Progenitor cell of endocrine pancreas (in vitro differentiated cells): Measurements from ENCODE around the gene BCL2L14. TPM values are rescaled to one million over a fixed set of nuclear protein-coding genes. Genes with fewer than 3 reads are reported as not detected.
A peak's percentile ranks its signal among the peaks of the same experiment; 100 is the strongest.

ENCODE experiments used
- DNase-seq: peaks from one replicate; pipeline ENCODE4 v3.0.0; 2021; ENCODE audit warnings: low spot score; ENCODE audit not compliant: unreplicated experiment
- H3K27ac Mint-ChIP-seq: 2 replicates; pipeline ENCODE4 v1.8.0; 2021; ENCODE audit warnings: mild to moderate bottlenecking, moderate library complexity, mixed read lengths
- H3K27me3 Mint-ChIP-seq: 2 replicates; pipeline ENCODE4 v1.8.0; 2021; ENCODE audit warnings: mixed read lengths
- H3K36me3 Mint-ChIP-seq: 2 replicates; pipeline ENCODE4 v1.8.0; 2022; ENCODE audit warnings: mixed read lengths; ENCODE audit not compliant: insufficient read depth
- H3K4me1 Mint-ChIP-seq: 2 replicates; pipeline ENCODE4 v1.8.0; 2021; ENCODE audit warnings: low read depth, mixed read lengths
- H3K4me3 Mint-ChIP-seq: 2 replicates; pipeline ENCODE4 v1.8.0; 2021; ENCODE audit warnings: low read depth, mild to moderate bottlenecking, moderate library complexity, mixed read lengths
- H3K9me3 Mint-ChIP-seq: 2 replicates; pipeline ENCODE4 v1.8.0; 2021; ENCODE audit warnings: low read depth, mixed read lengths
- CTCF ChIP-seq: fragments of 200-600 bp; sonication (generic); IDR thresholded peaks from one replicate; pipeline ENCODE4 v1.5.0; 2021; ENCODE audit warnings: antibody characterized with exemption, mild to moderate bottlenecking; ENCODE audit not compliant: unreplicated experiment
- total RNA-seq: library from RNA; stranded (reverse); gene quantifications from 2 replicates; pipeline ENCODE4 v1.2.1, GENCODE V29; 2021

Gene BCL2L14
- total RNA-seq, 1 donor from 2014 or later: 1.4 TPM

GRCh38 chr12:12079291-12079690, 8.6 kb downstream of the BCL2L14 start:
- H3K27ac Mint-ChIP-seq: no peak overlapping the region
- no peak for DNase-seq
- H3K4me1 Mint-ChIP-seq: peaks cover 3% of the 10 kb centered on the region
- H3K27me3 Mint-ChIP-seq: peaks cover 6% of the 10 kb centered on the region
- no peak for TF ChIP-seq CTCF
- H3K9me3 Mint-ChIP-seq: no peaks in the 10 kb centered on the region
- H3K4me3 Mint-ChIP-seq: no peak overlapping the region
- H3K36me3 Mint-ChIP-seq: no peaks in the 10 kb centered on the region

GRCh38 chr12:12081836-12082497, 11.2 kb downstream of the BCL2L14 start:
- H3K27ac Mint-ChIP-seq: peak overlapping the region; percentile 42
- DNase-seq: no peak
- no peaks in the 10 kb centered on the region for H3K9me3 Mint-ChIP-seq
- TF ChIP-seq CTCF: no peak
- H3K27me3 Mint-ChIP-seq: peaks cover 6% of the 10 kb centered on the region
- H3K4me3 Mint-ChIP-seq: no peak overlapping the region
- H3K4me1 Mint-ChIP-seq: peaks cover 9% of the 10 kb centered on the region
- H3K36me3 Mint-ChIP-seq: peaks cover 2% of the 10 kb centered on the region

- Mint-ChIP-seq H3K27ac (no peak overlapping the region), H3K36me3 (peaks cover 2% of the 10 kb centered on the region), H3K4me3 (no peak overlapping the region), H3K4me1 (peaks cover 16% of the 10 kb centered on the region), H3K9me3 (no peaks in the 10 kb centered on the region), H3K27me3 (peaks cover 2% of the 10 kb centered on the region)
- TF ChIP-seq CTCF: no peak
- no peak for DNase-seq
These were observed 12.9 kb downstream of the BCL2L14 start for GRCh38 chr12:12083688-12084087.

- no peak overlapping the region for H3K27ac Mint-ChIP-seq
- no peak overlapping the region for H3K4me3 Mint-ChIP-seq
- no peak for TF ChIP-seq CTCF
- H3K27me3 Mint-ChIP-seq: no peaks in the 10 kb centered on the region
- H3K4me1 Mint-ChIP-seq: peaks cover 16% of the 10 kb centered on the region
- H3K36me3 Mint-ChIP-seq: peaks cover 9% of the 10 kb centered on the region
- DNase-seq: no peak
- H3K9me3 Mint-ChIP-seq: peaks cover 5% of the 10 kb centered on the region
These were observed 15.6 kb downstream of the BCL2L14 start for GRCh38 chr12:12086362-12086761.

GRCh38 chr12:12086973-12087692, 16.4 kb downstream of the BCL2L14 start:
- H3K27me3 Mint-ChIP-seq: no peaks in the 10 kb centered on the region
- DNase-seq: no peak
- H3K4me3 Mint-ChIP-seq: no peak overlapping the region

More at GRCh38 chr12:12086973-12087692, 16.4 kb downstream of the BCL2L14 start:
- no peak for TF ChIP-seq CTCF
- peaks cover 5% of the 10 kb centered on the region for H3K9me3 Mint-ChIP-seq
- peaks cover 9% of the 10 kb centered on the region for H3K36me3 Mint-ChIP-seq
- peaks cover 16% of the 10 kb centered on the region for H3K4me1 Mint-ChIP-seq
- peak overlapping the region; percentile 77 for H3K27ac Mint-ChIP-seq
